Trophoblast cell (in vitro differentiated cells and primary cell): ENCODE measurements around the gene OR10H5. TPM values are rescaled to one million over a fixed set of nuclear protein-coding genes. Genes with fewer than 3 reads are reported as not detected.

ENCODE experiments used
- DNase-seq, 2 donors: peaks; one replicate each; pipeline ENCODE4 v3.0.0-alpha.2; 2016
- H2AFZ ChIP-seq: 2 replicates; pipeline ENCODE4 v1.6.1; 2013; ENCODE audit warnings: low read length, moderate library complexity, mild to moderate bottlenecking; ENCODE audit not compliant: insufficient read depth, poor library complexity
- H2AK5ac ChIP-seq: 2 replicates; pipeline ENCODE4 v1.6.1; 2013; ENCODE audit warnings: mild to moderate bottlenecking, low read length
- H2BK120ac ChIP-seq: 2 replicates; pipeline ENCODE4 v1.6.1; 2013; ENCODE audit warnings: low read length, mild to moderate bottlenecking, moderate library complexity; ENCODE audit not compliant: insufficient read depth, poor library complexity
- H2BK12ac ChIP-seq: 2 replicates; pipeline ENCODE4 v1.6.1; 2013; ENCODE audit warnings: mild to moderate bottlenecking, low read length, moderate library complexity
- H2BK5ac ChIP-seq: 2 replicates; pipeline ENCODE4 v1.6.1; 2013; ENCODE audit warnings: low read length, low read depth, moderate library complexity, mild to moderate bottlenecking; ENCODE audit not compliant: poor library complexity
- H3K14ac ChIP-seq: 2 replicates; pipeline ENCODE4 v1.6.1; 2013; ENCODE audit warnings: mild to moderate bottlenecking, low read length
- H3K18ac ChIP-seq: 2 replicates; pipeline ENCODE4 v1.6.1; 2013; ENCODE audit warnings: mild to moderate bottlenecking, low read length
- H3K23ac ChIP-seq: 2 replicates; pipeline ENCODE4 v1.6.1; 2013; ENCODE audit warnings: low read length
- H3K27ac ChIP-seq: 2 replicates; pipeline ENCODE4 v1.5.1; 2013; ENCODE audit warnings: low read depth, mild to moderate bottlenecking, inconsistent platforms, low read length, moderate library complexity
- H3K27me3 ChIP-seq: 2 replicates; pipeline ENCODE4 v1.6.1; 2013; ENCODE audit warnings: inconsistent platforms, mild to moderate bottlenecking, low read length, moderate library complexity; ENCODE audit not compliant: insufficient read depth
- H3K36me3 ChIP-seq, 2 experiments: 1 replicate in 1 of 2; 2 replicates in 1 of 2; pipeline ENCODE4 v1.6.1; 2013; ENCODE audit warnings: low read length in 2 of 2, mild to moderate bottlenecking in 2 of 2, moderate library complexity in 1 of 2; ENCODE audit not compliant: insufficient read depth in 2 of 2, control insufficient read depth in 1 of 2
- H3K4ac ChIP-seq: 2 replicates; pipeline ENCODE4 v1.6.1; 2013; ENCODE audit warnings: low read depth, mild to moderate bottlenecking, low read length, moderate library complexity
- H3K4me1 ChIP-seq, 2 experiments: 1 replicate in 1 of 2; 2 replicates in 1 of 2; pipeline ENCODE4 v1.6.1; 2013; ENCODE audit warnings: low read length in 2 of 2, mild to moderate bottlenecking in 2 of 2, moderate library complexity in 1 of 2; ENCODE audit not compliant: insufficient read depth in 2 of 2, control insufficient read depth in 1 of 2
- H3K4me2 ChIP-seq: 2 replicates; pipeline ENCODE4 v1.6.1; 2013; ENCODE audit warnings: inconsistent platforms, mild to moderate bottlenecking, low read length, moderate library complexity
- H3K4me3 ChIP-seq: 2 replicates; pipeline ENCODE4 v1.5.1; 2013; ENCODE audit warnings: mild to moderate bottlenecking, low read depth, low read length, inconsistent platforms
- H3K79me1 ChIP-seq: one replicate; pipeline ENCODE4 v1.6.1; 2013; ENCODE audit warnings: low read length
- H3K79me2 ChIP-seq: 2 replicates; pipeline ENCODE4 v1.6.1; 2013; ENCODE audit warnings: low read length, mild to moderate bottlenecking; ENCODE audit not compliant: control insufficient read depth, insufficient read depth, poor library complexity
- H3K9ac ChIP-seq: 2 replicates; pipeline ENCODE4 v1.6.1; 2013; ENCODE audit warnings: mild to moderate bottlenecking, low read length
- H3K9me3 ChIP-seq: 2 replicates; pipeline ENCODE4 v1.6.1; 2013; ENCODE audit warnings: low read depth, mild to moderate bottlenecking, control low read depth, inconsistent platforms, low read length; ENCODE audit not compliant: insufficient read depth
- H4K12ac ChIP-seq: 2 replicates; pipeline ENCODE4 v1.6.1; 2013; ENCODE audit warnings: low read depth, mild to moderate bottlenecking, low read length, moderate library complexity
- H4K8ac ChIP-seq: 2 replicates; pipeline ENCODE4 v1.6.1; 2013; ENCODE audit warnings: low read depth, mild to moderate bottlenecking, low read length, moderate library complexity
- H4K91ac ChIP-seq: one replicate; pipeline ENCODE4 v1.6.1; 2013; ENCODE audit warnings: low read depth, mild to moderate bottlenecking, low read length, moderate library complexity
- WGBS: extraction: QIAGEN DNeasy Blood & Tissue Kit; methylation state at CpG from one replicate; pipeline ENCODE4 v1.1.7; 2013; ENCODE audit warnings: missing lambda C conversion rate; ENCODE audit not compliant: insufficient read length, insufficient coverage; ENCODE audit errors: extremely low coverage; 5-methylcytosine and 5-hydroxymethylcytosine counted together
- polyA plus RNA-seq: library from polyadenylated mRNA; stranded (reverse); fragments of 200-250 nt; gene quantifications from 2 replicates; pipeline ENCODE4 v1.2.3, GENCODE V29; 2013

The OR10H5 gene, protein sequence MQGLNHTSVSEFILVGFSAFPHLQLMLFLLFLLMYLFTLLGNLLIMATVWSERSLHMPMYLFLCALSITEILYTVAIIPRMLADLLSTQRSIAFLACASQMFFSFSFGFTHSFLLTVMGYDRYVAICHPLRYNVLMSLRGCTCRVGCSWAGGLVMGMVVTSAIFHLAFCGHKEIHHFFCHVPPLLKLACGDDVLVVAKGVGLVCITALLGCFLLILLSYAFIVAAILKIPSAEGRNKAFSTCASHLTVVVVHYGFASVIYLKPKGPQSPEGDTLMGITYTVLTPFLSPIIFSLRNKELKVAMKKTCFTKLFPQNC
- not detected in 2 replicates for polyA plus RNA-seq

DNA sequence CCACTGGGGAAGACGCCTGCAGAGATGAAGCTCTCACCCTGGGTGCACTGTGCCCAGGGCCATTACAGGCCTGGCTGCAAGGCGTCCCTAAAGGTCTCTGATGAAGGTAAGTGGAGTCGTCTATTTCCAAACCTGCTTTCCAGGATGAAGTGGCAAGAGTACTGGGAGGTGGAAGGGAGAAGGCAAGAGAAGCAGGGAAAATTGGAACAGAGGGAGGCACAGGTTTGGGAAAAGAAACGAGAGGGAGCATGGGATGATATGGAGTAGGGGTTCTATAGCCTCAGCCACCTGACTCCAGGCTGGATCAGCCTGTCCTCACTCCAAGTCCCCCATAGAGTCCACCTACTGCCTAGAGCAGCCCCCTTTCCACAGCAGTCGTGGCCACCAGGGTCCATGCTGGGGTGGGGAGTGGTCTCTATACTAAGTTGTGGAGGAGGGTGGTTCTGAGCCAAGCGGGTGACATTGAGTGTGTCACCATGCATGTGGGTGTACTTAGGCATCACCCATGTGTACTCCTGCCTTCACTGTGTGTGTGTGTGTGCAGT lies at the start of gene OR10H5:
TSS of gene OR10H5 (plus strand) at position 51 of the 545 bp plus-strand sequence. CDS start 6,388 bp downstream, outside the sequence.
- Histone ChIP-seq H4K12ac (no peak within 1 kb of the TSS), H2AK5ac (no peak within 1 kb of the TSS), H2AFZ (no peak within 1 kb of the TSS), H3K79me1 (no peaks in the 10 kb centered on the region), H3K36me3 (no peaks in the 10 kb centered on the region), H3K23ac (no peak within 1 kb of the TSS), H3K27ac (no peak within 1 kb of the TSS), H3K4me1 (no peaks in the 10 kb centered on the region), H4K8ac (no peak within 1 kb of the TSS), H3K4me3 (no peak within 1 kb of the TSS), H2BK12ac (no peak within 1 kb of the TSS), H3K4ac (no peak within 1 kb of the TSS), H4K91ac (no peak within 1 kb of the TSS), H2BK120ac (no peak within 1 kb of the TSS), H3K79me2 (no peaks in the 10 kb centered on the region), H3K27me3 (no peaks in the 10 kb centered on the region), H3K14ac (no peak within 1 kb of the TSS), H3K9me3 (peaks cover 31% of the 10 kb centered on the region), H3K9ac (no peak within 1 kb of the TSS), H3K18ac (no peak within 1 kb of the TSS), H3K4me2 (no peak within 1 kb of the TSS), H2BK5ac (no peak within 1 kb of the TSS)
- WGBS = no CpG with 5 or more reads among the region's 6 CpGs
- DNase-seq = no peak

DNA sequence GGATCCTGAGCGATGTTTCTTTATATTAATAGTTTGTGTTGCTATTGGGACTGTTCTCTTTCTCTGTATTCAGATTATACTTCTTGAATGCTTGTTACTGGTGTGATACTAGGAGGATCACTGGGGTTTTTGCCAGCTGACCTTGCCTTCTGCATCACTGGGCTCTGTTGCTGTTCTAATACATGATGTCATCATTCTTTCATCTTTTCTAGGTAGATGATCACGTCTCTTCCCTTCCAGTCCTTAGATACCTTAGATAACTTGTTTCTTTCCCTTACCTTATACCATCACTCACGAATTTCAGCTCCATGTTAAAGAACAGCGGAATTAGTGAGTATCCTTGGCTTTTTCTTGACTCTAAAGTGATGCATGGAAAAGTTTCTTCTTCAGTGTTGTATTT lies 49.7 kb upstream of the OR10H5 start, which contains the start of gene OR10H3:
TSS of gene OR10H3 (plus strand) at position 264 of the 400 bp plus-strand sequence. CDS start 3,408 bp downstream, outside the sequence.
- H2AFZ ChIP-seq = no peak within 1 kb of the TSS
- DNase-seq = no peak
- H3K27ac ChIP-seq = no peak within 1 kb of the TSS
- no peak within 1 kb of the TSS for H3K14ac ChIP-seq
- H2BK12ac ChIP-seq = no peak within 1 kb of the TSS
- no peak within 1 kb of the TSS for H4K91ac ChIP-seq
- no peak within 1 kb of the TSS for H3K18ac ChIP-seq
- no peak within 1 kb of the TSS for H3K9ac ChIP-seq
- no peak within 1 kb of the TSS for H3K23ac ChIP-seq
- H2AK5ac ChIP-seq = no peak within 1 kb of the TSS
- no peak within 1 kb of the TSS for H2BK5ac ChIP-seq
- H3K27me3 ChIP-seq = no peaks in the 10 kb centered on the region
- no peaks in the 10 kb centered on the region for H3K79me1 ChIP-seq
- no peaks in the 10 kb centered on the region for H3K79me2 ChIP-seq
- no peak within 1 kb of the TSS for H3K4me2 ChIP-seq
- H3K9me3 ChIP-seq = peaks cover 22% of the 10 kb centered on the region
- H3K4me1 ChIP-seq = no peaks in the 10 kb centered on the region
- H2BK120ac ChIP-seq = no peak within 1 kb of the TSS
- H4K12ac ChIP-seq = no peak within 1 kb of the TSS
- no peak within 1 kb of the TSS for H3K4me3 ChIP-seq
- no CpG with 5 or more reads among the region's 4 CpGs for WGBS
- no peak within 1 kb of the TSS for H4K8ac ChIP-seq
- no peak within 1 kb of the TSS for H3K4ac ChIP-seq
- H3K36me3 ChIP-seq = no peaks in the 10 kb centered on the region

DNA sequence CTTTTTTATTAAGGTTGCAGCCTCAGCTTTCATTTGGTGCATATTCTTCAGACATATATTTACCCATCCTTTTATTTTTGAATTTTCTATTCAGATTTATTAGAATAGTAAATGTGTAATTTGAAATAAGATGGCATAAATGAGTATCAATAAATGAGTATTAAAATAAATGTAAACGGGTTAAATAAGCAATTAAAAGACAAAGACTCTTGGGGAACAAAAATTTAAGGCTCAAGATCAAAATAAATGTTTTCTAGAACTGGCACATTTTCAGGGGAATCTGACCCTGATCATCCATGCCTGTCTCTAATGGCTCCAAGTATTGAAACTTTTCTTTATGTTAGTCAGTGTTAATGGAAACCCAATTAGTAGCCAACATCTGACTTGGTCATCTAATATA lies 46.7 kb upstream of the OR10H5 start:
- H2BK5ac ChIP-seq = no peak overlapping the region
- H3K4ac ChIP-seq = no peak overlapping the region

DNA sequence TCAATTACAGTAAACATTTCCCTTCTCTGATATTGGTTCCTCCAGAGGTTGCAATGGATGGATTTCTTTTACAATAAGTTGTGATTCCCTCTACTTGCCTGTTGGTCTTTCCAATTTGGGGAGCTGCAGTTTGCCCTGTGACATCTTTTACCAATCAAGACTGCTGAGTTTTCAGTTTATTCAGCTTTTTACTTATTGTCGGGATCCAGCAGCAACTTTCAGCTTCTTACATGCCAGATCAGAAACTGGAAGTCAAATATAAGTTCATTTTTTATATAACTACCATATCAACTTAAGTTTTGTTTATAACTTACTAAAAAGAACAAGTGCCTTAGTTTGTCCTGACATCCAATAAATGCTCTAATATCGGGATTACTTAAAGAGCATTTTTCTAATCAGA lies 39.2 kb upstream of the OR10H5 start:
- H3K27me3 ChIP-seq = no peaks in the 10 kb centered on the region
- H3K4me3 ChIP-seq = no peak overlapping the region
- H2AFZ ChIP-seq = no peak overlapping the region
- no peak for DNase-seq
- no peak overlapping the region for H2AK5ac ChIP-seq
- H3K36me3 ChIP-seq = no peaks in the 10 kb centered on the region
- no peak overlapping the region for H3K4ac ChIP-seq
- WGBS = no CpG with 5 or more reads among the region's 2 CpGs
- H3K23ac ChIP-seq = no peak overlapping the region
- H3K9ac ChIP-seq = no peak overlapping the region
- peaks cover 7% of the 10 kb centered on the region for H3K9me3 ChIP-seq
- H4K91ac ChIP-seq = no peak overlapping the region
- H3K79me1 ChIP-seq = no peaks in the 10 kb centered on the region
- no peak overlapping the region for H2BK5ac ChIP-seq
- H2BK120ac ChIP-seq = no peak overlapping the region
- H3K79me2 ChIP-seq = no peaks in the 10 kb centered on the region
- H3K4me2 ChIP-seq = no peak overlapping the region
- no peak overlapping the region for H3K18ac ChIP-seq
- H4K8ac ChIP-seq = no peak overlapping the region
- H2BK12ac ChIP-seq = no peak overlapping the region
- no peak overlapping the region for H3K14ac ChIP-seq
- H4K12ac ChIP-seq = no peak overlapping the region
- H3K4me1 ChIP-seq = no peaks in the 10 kb centered on the region
- no peak overlapping the region for H3K27ac ChIP-seq

More for the DNA sequence above, 46.7 kb upstream of the OR10H5 start:
- Histone ChIP-seq H3K79me1 (no peaks in the 10 kb centered on the region), H3K18ac (no peak overlapping the region), H4K91ac (no peak overlapping the region), H3K4me3 (no peak overlapping the region), H2BK120ac (no peak overlapping the region), H2AK5ac (no peak overlapping the region), H3K9me3 (peaks cover 11% of the 10 kb centered on the region), H3K79me2 (no peaks in the 10 kb centered on the region), H2AFZ (no peak overlapping the region), H2BK12ac (no peak overlapping the region), H4K8ac (no peak overlapping the region), H4K12ac (no peak overlapping the region), H3K4me2 (no peak overlapping the region), H3K4me1 (no peaks in the 10 kb centered on the region), H3K36me3 (no peaks in the 10 kb centered on the region), H3K23ac (no peak overlapping the region), H3K27ac (no peak overlapping the region), H3K9ac (no peak overlapping the region), H3K14ac (no peak overlapping the region), H3K27me3 (no peaks in the 10 kb centered on the region)
- no CpG with 5 or more reads among the region's 1 CpG for WGBS
- no peak for DNase-seq
